ENCODE results near the gene HCRTR2. TPM values are rescaled to one million over a fixed set of nuclear protein-coding genes. Genes with fewer than 3 reads are reported as not detected.

Gene HCRTR2
- total and polyA plus RNA-seq, 9 donors, result 0.04 to 0.12 (median 0.11) TPM; not detected in 6

DNA sequence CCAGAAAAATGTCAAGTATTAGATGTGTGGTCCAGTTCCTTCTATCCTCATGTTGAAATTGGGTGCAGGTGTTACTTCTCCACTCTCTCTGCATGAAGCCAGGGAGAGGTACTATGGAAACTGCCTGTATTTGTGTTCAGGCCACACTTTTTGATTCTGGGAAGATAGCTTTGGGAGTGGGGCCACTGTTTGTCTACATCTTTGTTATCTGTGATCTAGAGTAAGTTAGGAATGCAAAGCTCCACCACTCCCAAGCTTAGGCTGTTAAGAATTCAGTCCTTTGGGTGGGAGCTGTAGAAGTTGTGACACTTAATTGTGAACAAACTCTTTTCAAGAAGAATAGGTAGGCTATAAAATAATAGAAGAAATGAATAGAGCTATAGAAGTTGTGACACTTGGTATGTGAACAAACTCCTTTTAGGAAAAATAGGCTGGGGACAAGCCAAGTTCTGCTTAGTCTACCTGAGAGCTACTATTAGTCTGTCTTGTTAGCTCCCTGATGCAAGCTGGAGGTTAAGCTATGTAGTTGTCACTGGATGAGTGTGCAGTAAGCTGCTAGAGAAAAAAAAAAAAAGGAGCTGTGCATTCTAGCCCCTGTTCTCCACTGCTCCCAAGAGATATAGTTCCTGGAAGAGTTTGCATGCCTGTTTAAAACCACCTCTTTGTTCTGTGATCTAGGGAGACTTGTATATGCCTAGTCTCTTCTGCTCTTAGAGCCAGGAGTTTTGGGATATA lies 145.8 kb downstream of the HCRTR2 start:
- Histone ChIP-seq H3K27me3 (no peaks in the 10 kb centered on the region), H3K36me3 (no peaks in the 10 kb centered on the region), H3K4me1 (ENCODE audit: insufficient read depth) (no peaks in the 10 kb centered on the region), H3K4me3 (no peak overlapping the region), H3K9me3 (no peaks in the 10 kb centered on the region), H3K27ac (no peak overlapping the region)
- intact Hi-C loops (cut with DNase I), result no loop called here
- TF ChIP-seq POLR2A (IDR thresholded peaks at IDR 0.05) (no peak), EP300 (IDR thresholded peaks at IDR 0.05) (no peak)
- TF ChIP-seq, protein P1, sequence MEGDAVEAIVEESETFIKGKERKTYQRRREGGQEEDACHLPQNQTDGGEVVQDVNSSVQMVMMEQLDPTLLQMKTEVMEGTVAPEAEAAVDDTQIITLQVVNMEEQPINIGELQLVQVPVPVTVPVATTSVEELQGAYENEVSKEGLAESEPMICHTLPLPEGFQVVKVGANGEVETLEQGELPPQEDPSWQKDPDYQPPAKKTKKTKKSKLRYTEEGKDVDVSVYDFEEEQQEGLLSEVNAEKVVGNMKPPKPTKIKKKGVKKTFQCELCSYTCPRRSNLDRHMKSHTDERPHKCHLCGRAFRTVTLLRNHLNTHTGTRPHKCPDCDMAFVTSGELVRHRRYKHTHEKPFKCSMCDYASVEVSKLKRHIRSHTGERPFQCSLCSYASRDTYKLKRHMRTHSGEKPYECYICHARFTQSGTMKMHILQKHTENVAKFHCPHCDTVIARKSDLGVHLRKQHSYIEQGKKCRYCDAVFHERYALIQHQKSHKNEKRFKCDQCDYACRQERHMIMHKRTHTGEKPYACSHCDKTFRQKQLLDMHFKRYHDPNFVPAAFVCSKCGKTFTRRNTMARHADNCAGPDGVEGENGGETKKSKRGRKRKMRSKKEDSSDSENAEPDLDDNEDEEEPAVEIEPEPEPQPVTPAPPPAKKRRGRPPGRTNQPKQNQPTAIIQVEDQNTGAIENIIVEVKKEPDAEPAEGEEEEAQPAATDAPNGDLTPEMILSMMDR (IDR thresholded peaks at IDR 0.05), result no peak
- DNase-seq, result no peak

DNA sequence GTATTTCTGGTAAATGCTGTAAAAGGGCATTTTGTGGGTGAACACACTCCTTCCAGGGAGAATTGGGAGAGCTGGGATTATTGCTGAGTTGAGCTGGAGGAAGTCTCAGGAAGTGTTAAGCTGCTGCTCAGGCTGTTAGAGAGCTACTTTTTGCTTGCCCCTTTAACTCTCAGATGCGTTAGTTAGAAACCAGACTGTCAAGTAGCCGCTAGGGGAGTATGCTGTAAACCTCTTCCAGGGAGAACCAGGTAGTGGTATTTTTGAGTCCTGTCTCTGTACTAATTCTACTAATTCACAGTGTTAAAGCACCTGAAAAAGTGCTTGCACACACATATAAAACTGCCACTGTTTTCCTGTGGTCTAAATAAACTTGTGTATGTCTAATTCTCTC lies 146.4 kb downstream of the HCRTR2 start:
- WGBS, 3 donors, result 50 to 54% (median 51%) methylated on average over 2 of the region's 2 CpGs
- no peak for TF ChIP-seq EP300 (IDR thresholded peaks at IDR 0.05)
- TF ChIP-seq POLR2A (IDR thresholded peaks at IDR 0.05), result no peak
- TF ChIP-seq, protein P1 (IDR thresholded peaks at IDR 0.05), result no peak
- Histone ChIP-seq H3K4me1 (ENCODE audit: insufficient read depth) (no peaks in the 10 kb centered on the region), H3K9me3 (no peaks in the 10 kb centered on the region), H3K4me3 (no peak overlapping the region), H3K36me3 (no peaks in the 10 kb centered on the region), H3K27me3 (no peaks in the 10 kb centered on the region), H3K27ac (no peak overlapping the region)
- DNase-seq, result no peak
- intact Hi-C loops (cut with DNase I), result no loop called here

DNA sequence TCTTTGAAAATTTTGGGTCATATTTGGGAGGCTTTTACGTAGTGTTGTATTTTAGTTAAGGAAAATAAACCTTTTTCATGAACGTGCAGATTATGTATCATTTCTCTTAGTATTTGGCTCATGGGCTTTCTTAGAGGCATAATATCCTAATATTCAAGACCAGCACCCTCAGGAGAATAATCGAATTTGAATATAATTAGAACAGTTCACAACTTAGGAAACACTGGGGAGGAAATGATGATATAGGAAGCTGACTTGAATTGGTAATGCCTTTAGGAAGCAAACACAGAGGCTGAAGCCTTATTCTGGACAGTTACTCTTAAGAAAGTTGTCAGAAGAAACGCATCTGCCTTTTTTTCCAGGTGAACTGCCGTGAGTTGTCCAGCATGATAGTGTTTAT lies 152.9 kb downstream of the HCRTR2 start, which contains the start of gene GFRAL:
GFRAL (plus strand) TSS at position 301 of the 400 bp plus-strand sequence; CDS start at position 387, 86 bp downstream.
- DNase-seq, result no peak
- Histone ChIP-seq H3K36me3 (no peaks in the 10 kb centered on the region), H3K27ac (no peak within 1 kb of the TSS), H3K4me1 (ENCODE audit: insufficient read depth) (no peaks in the 10 kb centered on the region), H3K9me3 (no peaks in the 10 kb centered on the region), H3K4me3 (no peak within 1 kb of the TSS), H3K27me3 (no peaks in the 10 kb centered on the region)
- intact Hi-C loops (cut with DNase I), result no loop called here
- 66 to 77% (median 68%) methylated on average over 5 of the region's 5 CpGs for WGBS, 3 donors
- TF ChIP-seq, protein P1 (IDR thresholded peaks at IDR 0.05), result no peak
- TF ChIP-seq EP300 (IDR thresholded peaks at IDR 0.05), result no peak
- TF ChIP-seq POLR2A (IDR thresholded peaks at IDR 0.05), result no peak

Other genes with a start within 250 kb of the HCRTR2 start
- gene GFRAL, start 153.0 kb downstream of the HCRTR2 start, total RNA-seq, result not detected
- gene GFRAL, start 153.0 kb downstream of the HCRTR2 start, polyA plus RNA-seq, result not detected